ENCODE results near the gene FIBP. TPM values are rescaled to one million over a fixed set of nuclear protein-coding genes. Genes with fewer than 3 reads are reported as not detected.

Gene FIBP
- total and polyA plus RNA-seq, 9 donors: 47.1 to 63.8 (median 59.2) TPM

DNA sequence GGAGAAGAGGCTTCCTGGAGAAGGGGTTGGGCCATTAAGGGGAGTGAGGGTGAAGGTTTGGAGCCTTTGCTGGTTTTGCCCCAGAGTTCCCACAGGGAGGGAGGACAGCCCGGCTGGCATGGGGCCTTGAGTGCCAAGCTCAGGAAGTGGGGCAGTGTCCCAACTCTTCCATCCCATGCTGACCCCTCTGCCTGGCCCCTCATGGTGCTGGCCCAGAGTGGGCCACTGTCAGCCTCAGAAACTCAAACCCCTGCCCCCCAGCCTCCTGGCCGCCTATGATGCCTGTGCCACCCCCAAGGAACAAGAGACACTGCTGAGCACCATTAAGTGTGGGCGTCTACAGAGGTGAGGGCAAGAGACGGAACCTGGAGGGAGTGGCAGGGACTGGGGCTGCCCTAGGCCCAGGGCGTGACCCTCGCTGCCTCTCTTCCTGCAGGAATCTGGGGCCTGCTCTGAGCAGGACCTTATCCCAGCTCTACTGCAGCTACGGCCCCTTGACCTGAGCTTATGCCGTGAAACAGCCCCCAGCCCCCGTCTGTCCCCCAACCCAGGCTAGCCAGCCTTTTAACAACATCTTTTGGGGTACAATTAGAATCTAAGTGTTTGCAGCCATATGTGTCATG, 22.6 kb downstream of the FIBP start:
- H3K36me3 ChIP-seq (ENCODE audit: control insufficient read depth, insufficient read depth, low read length): peaks cover 90% of the 10 kb centered on the region
- no peak overlapping the region for H3K27ac ChIP-seq (ENCODE audit: low read length)
- 72% methylated on average over 4 of the region's 9 CpGs for WGBS (ENCODE audit: insufficient coverage)
- H3K4me3 ChIP-seq (ENCODE audit: low read length): no peak overlapping the region
- no peaks in the 10 kb centered on the region for H3K9me3 ChIP-seq (replicated peaks; ENCODE audit: control insufficient read depth, low read depth, low read length)
- no peaks in the 10 kb centered on the region for H3K27me3 ChIP-seq (ENCODE audit: control insufficient read depth, insufficient read depth, low read length)
- peak; percentile 18 for DNase-seq
- H3K4me1 ChIP-seq (ENCODE audit: control insufficient read depth, insufficient read depth, low read length): peaks cover 27% of the 10 kb centered on the region

DNA sequence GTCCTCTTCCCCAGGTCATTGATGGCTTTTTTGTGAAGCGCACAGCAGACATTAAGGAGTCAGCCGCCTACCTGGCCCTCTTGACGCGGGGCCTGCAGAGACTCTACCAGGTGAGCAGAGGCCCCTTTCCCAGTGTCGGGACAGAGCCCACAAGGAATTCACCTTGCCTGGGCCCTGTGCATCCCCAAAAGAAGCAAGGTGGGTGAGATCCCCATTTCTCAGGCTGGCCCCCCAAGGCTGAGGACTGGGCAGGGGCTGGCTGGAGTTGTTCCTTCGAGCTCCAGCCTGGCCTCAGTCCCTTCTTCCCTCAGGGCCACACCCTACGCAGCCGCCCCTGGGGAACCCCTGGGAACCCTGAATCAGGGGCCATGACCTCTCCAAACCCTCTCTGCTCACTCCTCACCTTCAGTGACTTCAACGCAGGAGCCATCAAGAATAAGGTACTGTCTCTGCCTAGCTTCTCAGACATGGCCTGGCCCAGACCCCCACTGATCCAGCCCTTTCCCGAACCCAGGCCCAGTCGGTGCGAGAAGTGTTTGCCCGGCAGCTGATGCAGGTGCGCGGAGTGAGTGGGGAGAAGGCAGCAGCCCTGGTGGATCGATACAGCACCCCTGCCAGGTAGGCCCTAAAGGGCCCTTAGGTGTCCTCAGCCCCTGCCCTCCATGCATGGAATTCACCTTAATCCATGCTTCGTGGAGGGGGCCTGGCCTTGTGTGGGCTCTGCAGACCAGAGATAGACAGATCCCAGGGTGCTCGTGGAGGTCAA, 23.4 kb downstream of the FIBP start:
- 82% methylated on average over 17 of the region's 18 CpGs for WGBS (ENCODE audit: insufficient coverage)

GRCh38 chr11:65863889-65864705, 24.2 kb downstream of the FIBP start:
- Histone ChIP-seq H3K4me3 (ENCODE audit: low read length) (no peak overlapping the region), H3K36me3 (ENCODE audit: control insufficient read depth, insufficient read depth, low read length) (peaks cover 75% of the 10 kb centered on the region), H3K27me3 (ENCODE audit: control insufficient read depth, insufficient read depth, low read length) (no peaks in the 10 kb centered on the region), H3K4me1 (ENCODE audit: control insufficient read depth, insufficient read depth, low read length) (peaks cover 31% of the 10 kb centered on the region), H3K9me3 (replicated peaks; ENCODE audit: control insufficient read depth, low read depth, low read length) (no peaks in the 10 kb centered on the region), H3K27ac (ENCODE audit: low read length) (no peak overlapping the region)
- peak; percentile 6 for DNase-seq
- 85% methylated on average over 12 of the region's 12 CpGs for WGBS (ENCODE audit: insufficient coverage)

More for the DNA sequence above, 23.4 kb downstream of the FIBP start:
- Histone ChIP-seq H3K4me1 (ENCODE audit: control insufficient read depth, insufficient read depth, low read length) (peaks cover 23% of the 10 kb centered on the region), H3K27ac (ENCODE audit: low read length) (no peak overlapping the region), H3K27me3 (ENCODE audit: control insufficient read depth, insufficient read depth, low read length) (no peaks in the 10 kb centered on the region), H3K9me3 (replicated peaks; ENCODE audit: control insufficient read depth, low read depth, low read length) (no peaks in the 10 kb centered on the region), H3K4me3 (ENCODE audit: low read length) (no peak overlapping the region), H3K36me3 (ENCODE audit: control insufficient read depth, insufficient read depth, low read length) (peaks cover 83% of the 10 kb centered on the region)
- DNase-seq: peak; percentile 17

DNA sequence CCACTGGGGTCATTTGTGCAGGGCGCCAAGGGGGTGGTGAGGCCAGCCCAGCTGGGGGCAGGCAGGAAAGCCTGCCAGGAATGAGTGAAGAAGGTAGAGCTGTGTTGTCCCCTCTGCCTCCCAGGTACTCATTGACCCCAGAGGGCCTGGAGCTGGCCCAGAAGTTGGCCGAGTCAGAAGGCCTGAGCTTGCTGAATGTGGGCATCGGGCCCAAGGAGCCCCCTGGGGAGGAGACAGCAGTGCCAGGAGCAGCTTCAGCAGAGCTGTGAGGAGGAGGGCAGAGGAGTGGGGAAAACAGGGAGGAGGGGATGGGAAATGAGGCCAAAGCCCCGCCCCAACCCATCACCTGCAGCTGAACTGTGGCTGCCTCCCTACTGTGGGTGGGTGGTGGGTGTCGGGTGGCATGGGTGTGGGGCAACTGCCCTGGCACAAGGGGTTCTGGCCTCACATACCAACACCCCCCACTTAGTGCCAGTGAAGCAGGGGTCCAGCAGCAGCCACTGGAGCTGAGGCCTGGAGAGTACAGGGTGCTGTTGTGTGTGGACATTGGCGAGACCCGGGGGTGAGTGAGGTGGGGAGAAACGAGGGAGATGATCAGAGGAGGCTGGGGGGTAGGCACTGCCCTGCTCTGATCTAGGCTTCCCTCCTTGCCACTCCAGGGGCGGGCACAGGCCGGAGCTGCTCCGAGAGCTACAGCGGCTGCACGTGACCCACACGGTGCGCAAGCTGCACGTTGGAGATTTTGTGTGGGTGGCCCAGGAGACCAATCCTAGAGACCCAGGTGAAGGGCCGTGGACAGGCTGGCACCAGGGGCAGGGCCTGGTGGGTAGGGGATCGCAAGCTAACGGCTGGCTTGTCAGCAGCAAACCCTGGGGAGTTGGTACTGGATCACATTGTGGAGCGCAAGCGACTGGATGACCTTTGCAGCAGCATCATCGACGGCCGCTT, 25.1 kb downstream of the FIBP start:
- Histone ChIP-seq H3K4me3 (ENCODE audit: low read length) (no peak overlapping the region), H3K36me3 (ENCODE audit: control insufficient read depth, insufficient read depth, low read length) (peaks cover 66% of the 10 kb centered on the region), H3K27ac (ENCODE audit: low read length) (no peak overlapping the region), H3K9me3 (replicated peaks; ENCODE audit: control insufficient read depth, low read depth, low read length) (no peaks in the 10 kb centered on the region), H3K4me1 (ENCODE audit: control insufficient read depth, insufficient read depth, low read length) (peaks cover 38% of the 10 kb centered on the region), H3K27me3 (ENCODE audit: control insufficient read depth, insufficient read depth, low read length) (no peaks in the 10 kb centered on the region)
- 77% methylated on average over 15 of the region's 24 CpGs for WGBS (ENCODE audit: insufficient coverage)
- peak; percentile 49 for DNase-seq

DNA sequence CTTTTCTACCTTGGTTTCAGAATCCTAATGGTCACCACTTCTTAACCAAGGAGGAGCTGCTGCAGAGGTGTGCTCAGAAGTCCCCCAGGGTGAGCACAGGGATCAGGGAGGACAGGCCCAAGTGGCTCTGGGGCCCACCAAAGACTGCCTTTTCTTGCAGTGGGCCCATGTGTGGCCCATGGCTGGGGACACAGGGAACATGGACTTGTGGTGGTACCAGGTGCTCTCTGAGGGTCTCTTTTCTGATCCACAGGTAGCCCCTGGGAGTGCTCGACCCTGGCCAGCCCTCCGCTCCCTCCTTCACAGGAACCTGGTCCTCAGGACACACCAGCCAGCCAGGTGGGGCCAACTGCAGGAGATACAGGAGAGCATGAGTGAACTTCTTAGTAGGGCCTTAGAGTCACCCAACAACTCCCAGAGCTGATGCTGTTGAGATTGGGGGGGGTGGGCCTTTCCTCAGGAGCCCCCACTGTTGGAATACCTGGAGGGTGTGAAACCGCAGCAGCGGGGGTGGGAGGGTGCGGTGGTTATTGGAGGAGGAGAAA, 26.0 kb downstream of the FIBP start:
- Histone ChIP-seq H3K9me3 (replicated peaks; ENCODE audit: control insufficient read depth, low read depth, low read length) (no peaks in the 10 kb centered on the region), H3K27ac (ENCODE audit: low read length) (no peak overlapping the region), H3K4me3 (ENCODE audit: low read length) (no peak overlapping the region), H3K36me3 (ENCODE audit: control insufficient read depth, insufficient read depth, low read length) (peaks cover 57% of the 10 kb centered on the region), H3K4me1 (ENCODE audit: control insufficient read depth, insufficient read depth, low read length) (peaks cover 38% of the 10 kb centered on the region), H3K27me3 (ENCODE audit: control insufficient read depth, insufficient read depth, low read length) (no peaks in the 10 kb centered on the region)
- 79% methylated on average over 3 of the region's 5 CpGs for WGBS (ENCODE audit: insufficient coverage)
- DNase-seq: peak; percentile 18

DNA sequence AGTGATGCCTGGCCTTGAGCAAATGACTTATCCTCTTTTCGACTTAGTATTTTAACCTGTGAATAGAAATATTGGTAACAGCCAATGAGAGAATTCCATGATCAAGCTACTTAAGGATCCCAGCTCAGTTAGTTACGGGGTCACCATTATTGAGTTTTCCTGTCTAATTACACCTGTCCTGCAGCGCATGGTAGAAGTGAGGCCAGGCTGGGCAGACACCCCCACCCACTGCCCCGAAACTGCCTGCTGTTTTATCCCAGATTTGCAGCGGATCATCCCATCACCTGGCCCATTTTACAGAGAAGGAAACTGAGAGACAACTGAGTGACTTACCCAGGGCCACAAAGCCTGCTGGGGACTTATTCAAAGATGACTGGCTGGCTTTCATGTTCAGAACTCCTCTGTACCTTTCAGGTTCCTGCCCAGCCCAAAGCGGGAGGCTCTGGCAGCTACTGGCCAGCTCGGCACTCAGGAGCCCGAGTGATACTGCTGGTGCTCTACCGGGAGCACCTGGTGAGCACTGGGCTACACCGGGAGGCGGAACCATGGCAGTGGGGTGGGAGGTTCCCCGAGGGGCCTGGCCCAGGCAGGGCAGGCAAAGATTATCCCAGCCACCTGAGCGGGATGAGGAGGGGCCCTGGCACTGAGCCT, 26.6 kb downstream of the FIBP start:
- peaks cover 54% of the 10 kb centered on the region for H3K36me3 ChIP-seq (ENCODE audit: control insufficient read depth, insufficient read depth, low read length)
- H3K4me3 ChIP-seq (ENCODE audit: low read length): peak overlapping the region; percentile 95
- H3K4me1 ChIP-seq (ENCODE audit: control insufficient read depth, insufficient read depth, low read length): peaks cover 40% of the 10 kb centered on the region
- no peaks in the 10 kb centered on the region for H3K27me3 ChIP-seq (ENCODE audit: control insufficient read depth, insufficient read depth, low read length)
- 81% methylated on average over 8 of the region's 13 CpGs for WGBS (ENCODE audit: insufficient coverage)
- no peak overlapping the region for H3K27ac ChIP-seq (ENCODE audit: low read length)
- no peaks in the 10 kb centered on the region for H3K9me3 ChIP-seq (replicated peaks; ENCODE audit: control insufficient read depth, low read depth, low read length)
- DNase-seq: peak; percentile 26

- peaks cover 45% of the 10 kb centered on the region for H3K4me1 ChIP-seq (ENCODE audit: control insufficient read depth, insufficient read depth, low read length)
- no peaks in the 10 kb centered on the region for H3K9me3 ChIP-seq (replicated peaks; ENCODE audit: control insufficient read depth, low read depth, low read length)
- no peaks in the 10 kb centered on the region for H3K27me3 ChIP-seq (ENCODE audit: control insufficient read depth, insufficient read depth, low read length)
- peaks cover 54% of the 10 kb centered on the region for H3K36me3 ChIP-seq (ENCODE audit: control insufficient read depth, insufficient read depth, low read length)
- H3K4me3 ChIP-seq (ENCODE audit: low read length): peak overlapping the region; percentile 95
- peak overlapping the region; percentile 100 for H3K27ac ChIP-seq (ENCODE audit: low read length)
- DNase-seq: peak; percentile 49
- 4% methylated on average over 9 of the region's 14 CpGs for WGBS (ENCODE audit: insufficient coverage)
Measured at GRCh38 chr11:65861165-65861505, 27.1 kb downstream of the FIBP start.

DNA sequence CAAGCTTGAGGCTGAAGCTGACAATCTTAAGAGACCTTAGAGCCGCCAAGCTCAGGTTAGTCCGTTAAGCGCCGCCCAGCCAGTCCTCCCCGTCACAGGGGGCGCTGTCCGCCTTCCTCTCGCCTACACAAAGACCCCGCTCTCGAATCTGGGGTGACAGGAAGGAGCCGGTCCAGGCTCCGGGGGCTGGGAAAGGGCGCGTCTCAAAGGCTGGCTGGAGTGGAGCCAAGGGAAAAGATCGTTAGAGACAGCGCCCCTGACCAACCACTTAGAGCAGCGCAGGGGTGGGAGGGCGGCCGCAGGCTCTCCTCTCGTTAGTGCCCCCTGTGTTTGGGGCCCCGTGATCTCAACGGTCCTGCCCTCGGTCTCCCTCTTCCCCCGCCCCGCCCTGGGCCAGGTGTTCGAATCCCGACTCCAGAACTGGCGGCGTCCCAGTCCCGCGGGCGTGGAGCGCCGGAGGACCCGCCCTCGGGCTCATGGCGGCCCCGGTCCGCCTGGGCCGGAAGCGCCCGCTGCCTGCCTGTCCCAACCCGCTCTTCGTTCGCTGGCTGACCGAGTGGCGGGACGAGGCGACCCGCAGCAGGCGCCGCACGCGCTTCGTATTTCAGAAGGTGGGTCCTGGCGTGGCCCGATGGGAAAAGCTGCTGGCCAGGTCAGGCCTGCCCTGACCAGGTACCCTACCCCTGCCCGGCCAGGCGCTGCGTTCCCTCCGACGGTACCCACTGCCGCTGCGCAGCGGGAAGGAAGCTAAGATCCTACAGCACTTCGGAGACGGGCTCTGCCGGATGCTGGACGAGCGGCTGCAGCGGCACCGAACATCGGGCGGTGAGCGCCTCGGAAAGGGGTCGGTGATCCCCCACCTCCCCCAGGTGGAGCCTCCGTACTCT, 27.8 kb downstream of the FIBP start, which contains the start of gene MUS81:
Gene MUS81 (plus strand): TSS at position 156 of the 887 bp plus-strand sequence. CDS start 321 bp downstream, at position 477.
- Histone ChIP-seq H3K9me3 (replicated peaks; ENCODE audit: control insufficient read depth, low read depth, low read length) (no peaks in the 10 kb centered on the region), H3K27ac (ENCODE audit: low read length) (peak within 1 kb of the TSS; percentile 100), H3K4me1 (ENCODE audit: control insufficient read depth, insufficient read depth, low read length) (peaks cover 48% of the 10 kb centered on the region), H3K36me3 (ENCODE audit: control insufficient read depth, insufficient read depth, low read length) (peaks cover 54% of the 10 kb centered on the region), H3K27me3 (ENCODE audit: control insufficient read depth, insufficient read depth, low read length) (no peaks in the 10 kb centered on the region), H3K4me3 (ENCODE audit: low read length) (peak within 1 kb of the TSS; percentile 95)
- 0% methylated on average over 77 of the region's 78 CpGs for WGBS (ENCODE audit: insufficient coverage)
- peak; percentile 99 for DNase-seq
